ENCODE measurements around the gene TCEA2. TPM values are rescaled to one million over a fixed set of nuclear protein-coding genes. Genes with fewer than 3 reads are reported as not detected.
"Not testable (repeated sequence)": the region's sequence is repeated elsewhere in the genome, so short reads cannot be mapped to it uniquely, and the experiment has no call there.

TCEA2 gene
- total RNA-seq, 2 donors from 2014 or later, result 30.1 to 48.6 TPM

DNA sequence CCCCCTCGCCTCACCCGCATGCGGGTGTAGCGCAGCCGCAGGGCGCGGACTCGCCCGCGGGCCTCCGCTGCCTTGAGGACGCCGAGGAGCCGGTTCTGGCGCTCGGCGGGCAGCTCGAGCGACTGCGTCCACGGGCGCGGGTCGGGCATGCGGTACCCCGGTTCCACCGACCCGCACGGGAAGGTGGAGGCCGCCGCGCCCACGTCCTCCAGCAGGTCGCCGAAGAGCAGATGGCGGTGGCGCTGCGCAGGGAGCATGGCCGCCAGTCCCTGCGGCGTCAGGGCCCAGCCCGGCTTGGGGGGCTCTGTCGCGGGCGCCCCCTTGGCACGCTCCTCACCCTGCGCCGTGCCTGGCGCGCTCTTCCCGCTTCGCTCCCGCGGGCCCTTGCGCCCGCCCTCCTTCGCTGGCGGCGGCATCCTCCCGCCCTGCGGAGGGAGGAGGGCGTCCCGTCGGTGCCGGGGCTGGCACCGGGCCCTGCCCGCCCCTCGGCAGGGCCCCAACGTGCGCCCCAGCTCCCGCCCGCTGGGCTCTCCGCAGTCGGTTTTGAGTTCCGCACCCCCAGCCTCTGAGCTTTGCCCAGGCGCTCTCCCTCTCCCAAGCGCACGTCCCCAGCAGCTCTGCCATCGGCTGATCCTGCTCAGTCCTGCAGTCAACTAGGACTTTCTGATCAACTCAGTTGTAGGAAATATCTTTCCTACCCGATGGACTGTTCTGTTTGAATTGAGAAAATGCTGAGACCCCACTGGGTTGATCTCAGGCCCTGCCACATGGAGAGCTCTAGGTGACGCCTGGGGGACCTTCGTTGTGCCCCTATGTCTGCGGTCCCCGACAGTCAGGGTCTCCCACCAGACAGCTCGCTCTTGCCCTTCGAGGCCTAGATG is 21.0 kb downstream of the TCEA2 start, which contains the start of gene LKAAEAR1:
Gene LKAAEAR1 (minus strand): TSS at position 595 of the 881 bp plus-strand sequence. CDS start 179 bp downstream, at position 416.
- ATAC-seq (ENCODE audit: insufficient number of reproducible peaks, low FRiP score, low read depth), result no peak
- H3K27me3 ChIP-seq (replicated peaks; ENCODE audit: insufficient read depth), result no peaks in the 10 kb centered on the region

DNA sequence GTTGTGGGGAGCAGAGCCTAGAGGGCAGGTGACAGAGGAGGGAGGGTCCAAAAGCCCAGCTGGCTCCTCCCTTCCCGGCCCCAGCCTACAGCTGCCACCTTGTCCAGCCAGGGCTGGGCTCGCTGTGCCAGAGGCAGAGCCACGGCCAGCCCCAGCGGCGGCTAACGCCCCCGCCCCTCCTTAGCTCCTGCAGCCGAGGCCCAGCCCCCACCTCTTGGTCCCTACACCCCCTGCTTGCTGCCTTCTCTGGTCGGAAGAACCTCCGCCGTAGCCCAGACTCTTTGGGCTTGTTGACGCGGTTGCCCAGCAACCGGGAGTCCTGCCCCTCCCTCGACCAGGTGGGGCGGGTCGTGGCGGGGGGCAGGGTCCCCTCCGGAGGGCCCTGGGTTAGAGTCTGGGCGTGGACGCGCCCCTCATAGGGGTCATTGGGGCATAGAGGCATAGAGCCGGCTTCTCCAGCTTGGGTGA is 21.7 kb downstream of the TCEA2 start:
- Histone ChIP-seq H3K27ac (no peak overlapping the region), H3K4me3 (no peak overlapping the region), H3K9me3 (no peaks in the 10 kb centered on the region), H3K27me3 (replicated peaks; ENCODE audit: insufficient read depth) (no peaks in the 10 kb centered on the region), H3K36me3 (no peaks in the 10 kb centered on the region), H3K4me1 (ENCODE audit: control insufficient read depth in 1 of 2, low read depth in 2 of 2) (peaks cover 10 to 22% of the 10 kb centered on the region in 2 donors)
- DNase-seq (ENCODE audit: low spot score) (no peak), ATAC-seq (ENCODE audit: insufficient number of reproducible peaks, low FRiP score, low read depth) (no peak)
- TF ChIP-seq, protein P1, sequence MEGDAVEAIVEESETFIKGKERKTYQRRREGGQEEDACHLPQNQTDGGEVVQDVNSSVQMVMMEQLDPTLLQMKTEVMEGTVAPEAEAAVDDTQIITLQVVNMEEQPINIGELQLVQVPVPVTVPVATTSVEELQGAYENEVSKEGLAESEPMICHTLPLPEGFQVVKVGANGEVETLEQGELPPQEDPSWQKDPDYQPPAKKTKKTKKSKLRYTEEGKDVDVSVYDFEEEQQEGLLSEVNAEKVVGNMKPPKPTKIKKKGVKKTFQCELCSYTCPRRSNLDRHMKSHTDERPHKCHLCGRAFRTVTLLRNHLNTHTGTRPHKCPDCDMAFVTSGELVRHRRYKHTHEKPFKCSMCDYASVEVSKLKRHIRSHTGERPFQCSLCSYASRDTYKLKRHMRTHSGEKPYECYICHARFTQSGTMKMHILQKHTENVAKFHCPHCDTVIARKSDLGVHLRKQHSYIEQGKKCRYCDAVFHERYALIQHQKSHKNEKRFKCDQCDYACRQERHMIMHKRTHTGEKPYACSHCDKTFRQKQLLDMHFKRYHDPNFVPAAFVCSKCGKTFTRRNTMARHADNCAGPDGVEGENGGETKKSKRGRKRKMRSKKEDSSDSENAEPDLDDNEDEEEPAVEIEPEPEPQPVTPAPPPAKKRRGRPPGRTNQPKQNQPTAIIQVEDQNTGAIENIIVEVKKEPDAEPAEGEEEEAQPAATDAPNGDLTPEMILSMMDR (IDR thresholded peaks at IDR 0.05), result no peak

More for the DNA sequence above, 21.0 kb downstream of the TCEA2 start, which contains the start of gene LKAAEAR1:
- Histone ChIP-seq H3K36me3 (no peaks in the 10 kb centered on the region), H3K4me3 (peak within 1 kb of the TSS; percentile 75), H3K4me1 (ENCODE audit: control insufficient read depth in 1 of 2, low read depth in 2 of 2) (peaks cover 12 to 26% of the 10 kb centered on the region in 2 donors), H3K27ac (no peak within 1 kb of the TSS), H3K9me3 (no peaks in the 10 kb centered on the region)
- no peak for DNase-seq (ENCODE audit: low spot score)
- TF ChIP-seq, protein P1 (IDR thresholded peaks at IDR 0.05), result no peak

DNA sequence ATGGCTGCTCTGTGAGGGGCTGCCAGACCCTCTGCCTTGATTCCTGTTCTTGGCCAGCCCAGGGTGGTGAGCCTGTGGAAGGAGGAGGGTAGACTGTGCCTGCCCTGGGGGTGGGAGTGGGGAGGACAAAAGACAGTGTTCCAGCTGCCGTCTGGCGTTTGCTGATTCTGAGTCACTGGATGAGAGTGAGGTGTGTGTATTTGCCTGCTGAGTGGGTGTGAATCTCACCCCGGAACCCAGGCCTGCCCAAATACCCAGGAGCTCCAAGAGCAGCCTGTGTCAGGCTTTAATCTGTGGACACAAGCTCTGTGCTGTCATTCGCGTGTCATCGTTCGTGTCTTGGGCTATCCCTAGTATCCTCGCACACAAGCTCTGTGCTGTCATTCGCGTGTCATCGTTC is 23.8 kb downstream of the TCEA2 start:
- TF ChIP-seq, protein P1 (IDR thresholded peaks at IDR 0.05), result no peak
- Histone ChIP-seq H3K9me3 (no peaks in the 10 kb centered on the region), H3K36me3 (no peaks in the 10 kb centered on the region), H3K4me3 (no peak overlapping the region), H3K4me1 (ENCODE audit: control insufficient read depth in 1 of 2, low read depth in 2 of 2) (peaks cover 10 to 16% of the 10 kb centered on the region in 2 donors), H3K27ac (no peak overlapping the region), H3K27me3 (replicated peaks; ENCODE audit: insufficient read depth) (no peaks in the 10 kb centered on the region)
- DNase-seq (ENCODE audit: low spot score) (no peak), ATAC-seq (ENCODE audit: insufficient number of reproducible peaks, low FRiP score, low read depth) (no peak)

DNA sequence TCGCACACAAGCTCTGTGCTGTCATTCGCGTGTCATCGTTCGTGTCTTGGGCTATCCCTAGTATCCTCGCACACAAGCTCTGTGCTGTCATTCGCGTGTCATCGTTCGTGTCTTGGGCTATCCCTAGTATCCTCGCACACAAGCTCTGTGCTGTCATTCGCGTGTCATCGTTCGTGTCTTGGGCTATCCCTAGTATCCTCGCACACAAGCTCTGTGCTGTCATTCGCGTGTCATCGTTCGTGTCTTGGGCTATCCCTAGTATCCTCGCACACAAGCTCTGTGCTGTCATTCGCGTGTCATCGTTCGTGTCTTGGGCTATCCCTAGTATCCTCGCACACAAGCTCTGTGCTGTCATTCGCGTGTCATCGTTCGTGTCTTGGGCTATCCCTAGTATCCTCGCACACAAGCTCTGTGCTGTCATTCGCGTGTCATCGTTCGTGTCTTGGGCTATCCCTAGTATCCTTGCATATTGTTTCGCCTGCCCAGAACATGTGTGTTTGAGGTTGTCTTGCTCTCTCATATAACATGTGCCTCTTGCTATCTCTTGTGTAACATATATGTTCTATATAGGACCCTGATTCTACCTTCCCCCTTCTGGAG is 24.3 kb downstream of the TCEA2 start:
- peaks cover 10 to 16% of the 10 kb centered on the region in 2 donors for H3K4me1 ChIP-seq (ENCODE audit: control insufficient read depth in 1 of 2, low read depth in 2 of 2)
- H3K4me3 ChIP-seq; H3K36me3 ChIP-seq; H3K9me3 ChIP-seq; DNase-seq (ENCODE audit: low spot score); H3K27me3 ChIP-seq (replicated peaks; ENCODE audit: insufficient read depth); H3K27ac ChIP-seq; ATAC-seq (ENCODE audit: insufficient number of reproducible peaks, low FRiP score, low read depth): not testable (repeated sequence)

DNA sequence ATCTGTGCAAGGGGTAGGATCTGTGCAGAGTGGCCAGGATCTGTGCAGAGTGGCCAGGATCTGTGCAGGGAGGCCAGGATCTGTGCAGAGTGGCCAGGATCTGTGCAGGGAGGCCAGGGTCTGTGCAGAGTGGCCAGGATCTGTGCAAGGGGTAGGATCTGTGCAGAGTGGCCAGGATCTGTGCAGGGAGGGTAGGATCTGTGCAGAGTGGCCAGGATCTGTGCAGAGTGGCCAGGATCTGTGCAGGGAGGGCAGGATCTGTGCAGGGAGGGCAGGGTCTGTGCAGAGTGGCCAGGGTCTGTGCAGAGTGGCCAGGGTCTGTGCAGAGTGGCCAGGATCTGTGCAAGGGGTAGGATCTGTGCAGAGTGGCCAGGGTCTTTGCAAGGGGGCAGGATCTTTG is 25.6 kb downstream of the TCEA2 start:
- not testable (repeated sequence) for H3K4me3 ChIP-seq; ATAC-seq (ENCODE audit: insufficient number of reproducible peaks, low FRiP score, low read depth); H3K4me1 ChIP-seq (ENCODE audit: control insufficient read depth in 1 of 2, low read depth in 2 of 2); H3K36me3 ChIP-seq; DNase-seq (ENCODE audit: low spot score); H3K27me3 ChIP-seq (replicated peaks; ENCODE audit: insufficient read depth); H3K9me3 ChIP-seq; H3K27ac ChIP-seq

DNA sequence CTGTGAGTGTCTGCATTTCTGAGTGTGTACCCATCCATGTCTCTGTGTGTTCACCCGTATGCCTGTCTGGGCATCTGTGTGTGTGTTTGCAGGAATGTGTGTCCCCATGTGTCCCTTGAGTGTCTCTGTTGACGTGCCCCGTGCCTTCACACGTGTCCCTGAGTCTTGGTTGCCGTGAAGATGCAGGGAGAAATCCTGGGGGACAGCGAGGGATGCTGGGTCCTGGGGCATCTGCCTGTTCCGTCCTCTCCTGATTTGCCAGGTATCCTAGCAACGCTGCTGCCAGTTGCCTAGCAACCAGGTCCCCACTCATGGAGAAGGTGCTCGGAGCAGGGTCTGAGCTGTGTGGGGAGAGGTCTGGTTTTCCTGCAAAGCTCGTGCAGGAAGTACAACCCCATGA is 27.2 kb downstream of the TCEA2 start:
- no peak overlapping the region for H3K4me3 ChIP-seq
- H3K4me1 ChIP-seq (ENCODE audit: control insufficient read depth in 1 of 2, low read depth in 2 of 2), result no peaks in the 10 kb centered on the region
- H3K27me3 ChIP-seq (replicated peaks; ENCODE audit: insufficient read depth), result no peaks in the 10 kb centered on the region
- no peaks in the 10 kb centered on the region for H3K9me3 ChIP-seq
- TF ChIP-seq, protein P1 (IDR thresholded peaks at IDR 0.05), result no peak
- H3K27ac ChIP-seq, result no peak overlapping the region
- no peaks in the 10 kb centered on the region for H3K36me3 ChIP-seq
- no peak for DNase-seq (ENCODE audit: low spot score)
- no peak for ATAC-seq (ENCODE audit: insufficient number of reproducible peaks, low FRiP score, low read depth)

Data from thoracic aorta (tissue), 2 donors.